Activated CD8-positive, alpha-beta T cell treated with anti-CD3 and anti-CD28 coated beads for 36 hours (primary cell): Measurements from ENCODE around the gene TRIP13. TPM values are rescaled to one million over a fixed set of nuclear protein-coding genes. Genes with fewer than 3 reads are reported as not detected.

Experiments
- ATAC-seq: fragments of 200-7000 bp; cut with Tn5 transposase; one replicate; pipeline ENCODE4 v1.10.0; 2021; ENCODE audit warnings: mild to moderate bottlenecking, moderate library complexity
- CTCF ChIA-PET: fragments of 350-600 bp; sonication (Branson Sonifier 250); formaldehyde crosslinking; loops from one replicate; lab custom pipeline; 2021; ENCODE audit warnings: antibody characterized with exemption; lab: Charles Lee
- POLR2A ChIA-PET: fragments of 350-600 bp; sonication (Branson Sonifier 250); formaldehyde crosslinking; loops from one replicate; lab custom pipeline; 2021; ENCODE audit warnings: antibody characterized with exemption; lab: Charles Lee
- DNase-seq: peaks from one replicate; pipeline ENCODE4 v3.0.0-alpha.2; 2020
- H3K27ac Mint-ChIP-seq: one replicate; pipeline ENCODE4 v1.8.0; 2021; ENCODE audit warnings: mild to moderate bottlenecking, mixed read lengths
- H3K27me3 Mint-ChIP-seq: one replicate; pipeline ENCODE4 v1.8.0; 2021; ENCODE audit warnings: mixed read lengths
- H3K36me3 Mint-ChIP-seq: one replicate; pipeline ENCODE4 v1.8.0; 2021; ENCODE audit warnings: low read depth, mixed read lengths
- H3K4me1 Mint-ChIP-seq: one replicate; pipeline ENCODE4 v1.8.0; 2021; ENCODE audit warnings: low read depth, mixed read lengths
- H3K4me3 Mint-ChIP-seq: one replicate; pipeline ENCODE4 v1.8.0; 2021; ENCODE audit warnings: mild to moderate bottlenecking, moderate library complexity, mixed read lengths
- H3K9me3 Mint-ChIP-seq: one replicate; pipeline ENCODE4 v1.8.0; 2021; ENCODE audit warnings: mixed read lengths
- CTCF ChIP-seq: fragments of 200-600 bp; IDR thresholded peaks from one replicate; pipeline ENCODE4 v1.8.0; 2022; ENCODE audit warnings: antibody characterized with exemption, mild to moderate bottlenecking
- intact Hi-C: fragments of 100-400 bp; cut with micrococcal nuclease; formaldehyde crosslinking; loops from one replicate; pipeline ENCODE4 v1.10.0; 2022
- total RNA-seq, 2 experiments: library from RNA; stranded (reverse); gene quantifications; one replicate each; pipeline ENCODE4 v1.2.3, GENCODE V29; 2021

Gene TRIP13
- total RNA-seq, 2 experiments from 2014 or later: 31.0 to 36.9 TPM

GRCh38 chr5:855771-856530, 36.7 kb upstream of the TRIP13 start:
- ChIA-PET CTCF (no interaction called here), POLR2A (no interaction called here)
- H3K4me1 Mint-ChIP-seq: no peaks in the 10 kb centered on the region
- H3K27me3 Mint-ChIP-seq: peaks cover 1% of the 10 kb centered on the region
- H3K27ac Mint-ChIP-seq: no peak overlapping the region
- no peaks in the 10 kb centered on the region for H3K9me3 Mint-ChIP-seq
- TF ChIP-seq CTCF: no peak
- ATAC-seq: peak; percentile 45
- no peak overlapping the region for H3K4me3 Mint-ChIP-seq
- intact Hi-C loops: no loop called here
- peak; percentile 23 for DNase-seq
- no peaks in the 10 kb centered on the region for H3K36me3 Mint-ChIP-seq

- intact Hi-C loops: no loop called here
- peak; percentile 25 for DNase-seq
These were observed 35.9 kb upstream of the TRIP13 start for GRCh38 chr5:856531-857425.

GRCh38 chr5:858726-859125, 34.0 kb upstream of the TRIP13 start:
- intact Hi-C loops: no loop called here
- no peaks in the 10 kb centered on the region for H3K4me1 Mint-ChIP-seq
- CTCF ChIA-PET: no interaction called here
- no peak overlapping the region for H3K4me3 Mint-ChIP-seq
- no peaks in the 10 kb centered on the region for H3K27me3 Mint-ChIP-seq
- no peak for DNase-seq
- POLR2A ChIA-PET: no interaction called here
- H3K36me3 Mint-ChIP-seq: no peaks in the 10 kb centered on the region
- TF ChIP-seq CTCF: no peak
- H3K9me3 Mint-ChIP-seq: no peaks in the 10 kb centered on the region
- ATAC-seq: no peak
- H3K27ac Mint-ChIP-seq: no peak overlapping the region

More at GRCh38 chr5:856531-857425, 35.9 kb upstream of the TRIP13 start:
- POLR2A ChIA-PET: no interaction called here
- CTCF ChIA-PET: no interaction called here
- Mint-ChIP-seq H3K4me1 (no peaks in the 10 kb centered on the region), H3K9me3 (no peaks in the 10 kb centered on the region), H3K27me3 (no peaks in the 10 kb centered on the region), H3K4me3 (no peak overlapping the region), H3K27ac (no peak overlapping the region), H3K36me3 (no peaks in the 10 kb centered on the region)
- TF ChIP-seq CTCF: no peak
- peak; percentile 39 for ATAC-seq

GRCh38 chr5:859391-859790, 33.3 kb upstream of the TRIP13 start:
- POLR2A ChIA-PET: no interaction called here

More at GRCh38 chr5:859391-859790, 33.3 kb upstream of the TRIP13 start:
- Mint-ChIP-seq H3K4me1 (no peaks in the 10 kb centered on the region), H3K4me3 (no peak overlapping the region), H3K27me3 (no peaks in the 10 kb centered on the region), H3K36me3 (peaks cover 4% of the 10 kb centered on the region), H3K27ac (no peak overlapping the region), H3K9me3 (no peaks in the 10 kb centered on the region)
- CTCF ChIA-PET: no interaction called here
- intact Hi-C loops: no loop called here
- TF ChIP-seq CTCF: no peak
- DNase-seq (no peak), ATAC-seq (no peak)
